T-helper 2 cell treated with Interferon-gamma antibody and Interleukin-4, amounts not matched to agents 5 μg/mL and 100 μg/mL, for 36 hours (primary cell): ENCODE measurements around the gene IDNK.

Experiments
- DNase-seq: peaks from one replicate; pipeline ENCODE4 v3.0.0; 2021; ENCODE audit warnings: low spot score
- H3K27ac Mint-ChIP-seq: one replicate; pipeline ENCODE4 v1.8.0; 2021; ENCODE audit warnings: mild to moderate bottlenecking, mixed read lengths
- H3K27me3 Mint-ChIP-seq: one replicate; pipeline ENCODE4 v1.8.0; 2021; ENCODE audit warnings: low read depth, mixed read lengths
- H3K36me3 Mint-ChIP-seq: one replicate; pipeline ENCODE4 v1.8.0; 2021; ENCODE audit warnings: low read depth, mixed read lengths
- H3K4me1 Mint-ChIP-seq: one replicate; pipeline ENCODE4 v1.8.0; 2021; ENCODE audit warnings: low read depth, mixed read lengths
- H3K4me3 Mint-ChIP-seq: one replicate; pipeline ENCODE4 v1.8.0; 2022; ENCODE audit warnings: mild to moderate bottlenecking, moderate library complexity, mixed read lengths
- H3K9me3 Mint-ChIP-seq: one replicate; pipeline ENCODE4 v1.8.0; 2021; ENCODE audit warnings: mixed read lengths

IDNK gene

DNA sequence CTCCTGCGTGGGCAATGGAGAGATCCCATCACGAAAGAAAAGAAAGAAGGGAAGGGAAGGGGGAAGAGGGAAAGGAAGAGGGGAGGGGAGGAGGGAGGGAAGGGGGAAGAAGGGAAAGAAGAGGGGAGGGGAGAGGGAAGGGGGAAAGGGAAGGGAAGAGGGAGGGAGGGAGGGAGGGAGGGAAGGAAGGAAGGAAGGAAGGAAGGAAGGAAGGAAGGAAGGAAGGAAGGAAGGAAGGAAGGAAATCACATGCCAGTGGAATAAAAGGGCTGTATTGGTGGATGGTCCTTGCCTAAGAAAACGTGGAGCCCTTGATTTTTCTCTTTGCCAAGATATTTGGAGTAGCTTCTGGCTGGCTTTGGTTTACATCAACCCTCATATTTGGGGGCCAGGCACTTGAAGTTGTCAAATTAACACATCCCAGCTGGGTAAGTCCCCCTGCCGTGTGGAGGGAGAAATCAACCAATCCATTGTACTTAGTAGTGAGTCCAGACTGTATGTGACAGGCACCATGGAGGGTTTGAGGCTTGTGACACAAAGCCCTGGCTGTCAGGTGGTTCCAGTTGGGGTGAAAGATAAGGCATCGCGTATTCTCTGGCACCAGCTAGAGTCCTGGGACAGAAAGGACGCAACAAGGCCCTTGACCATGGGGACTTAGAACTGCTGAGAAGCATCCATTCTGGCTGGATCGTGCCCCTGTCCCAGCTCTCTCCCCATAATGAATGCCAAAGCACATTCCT is 23.7 kb downstream of the IDNK start:
- Mint-ChIP-seq H3K4me3 (no peak overlapping the region), H3K27ac (no peak overlapping the region), H3K9me3 (no peaks in the 10 kb centered on the region), H3K27me3 (no peaks in the 10 kb centered on the region), H3K36me3 (peaks cover 8% of the 10 kb centered on the region), H3K4me1 (no peaks in the 10 kb centered on the region)
- no peak for DNase-seq

DNA sequence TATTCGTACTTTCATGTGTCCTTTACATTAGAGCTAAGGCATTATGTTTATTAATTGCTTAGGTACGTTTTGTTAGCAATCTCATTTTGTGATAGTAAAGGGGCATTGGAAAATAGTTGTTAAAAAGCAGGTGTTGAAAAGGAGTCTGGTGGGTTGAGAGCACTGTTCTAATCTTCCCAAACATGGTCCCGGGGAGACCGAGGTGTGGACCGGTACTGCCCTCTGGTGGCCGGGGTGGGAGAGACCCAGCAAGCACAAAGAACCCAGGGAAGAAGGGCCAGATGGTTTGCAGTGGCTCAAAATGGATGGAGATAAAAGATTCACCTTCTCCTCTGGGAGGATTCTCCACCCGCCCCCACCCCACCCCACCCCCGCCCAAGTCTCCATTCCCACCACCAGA is 26.1 kb downstream of the IDNK start:
- DNase-seq, result peak; percentile 44
- H3K27me3 Mint-ChIP-seq, result no peaks in the 10 kb centered on the region
- no peak overlapping the region for H3K27ac Mint-ChIP-seq
- no peaks in the 10 kb centered on the region for H3K9me3 Mint-ChIP-seq
- no peaks in the 10 kb centered on the region for H3K4me1 Mint-ChIP-seq
- no peak overlapping the region for H3K4me3 Mint-ChIP-seq
- peaks cover 26% of the 10 kb centered on the region for H3K36me3 Mint-ChIP-seq

DNA sequence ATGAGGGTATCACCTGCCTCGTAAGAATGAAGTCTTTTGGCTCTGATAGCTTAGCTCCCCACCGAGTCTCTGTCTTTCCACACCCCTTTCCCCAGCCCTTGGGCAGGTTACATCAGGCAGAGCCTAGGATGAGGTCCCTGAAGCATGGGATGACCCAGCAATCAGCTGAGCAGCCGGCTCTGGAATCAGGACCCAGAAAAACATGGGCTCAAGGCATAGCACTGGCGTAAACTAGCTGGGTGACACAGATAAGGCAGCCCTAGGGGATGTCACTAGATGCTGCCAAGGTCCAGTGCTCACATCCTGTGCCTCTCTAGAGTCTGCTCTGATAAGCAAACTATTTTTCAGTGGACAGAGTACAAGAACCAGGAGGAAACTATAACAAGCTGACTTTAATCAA is 26.6 kb downstream of the IDNK start:
- H3K9me3 Mint-ChIP-seq, result no peaks in the 10 kb centered on the region
- H3K27me3 Mint-ChIP-seq, result no peaks in the 10 kb centered on the region
- no peaks in the 10 kb centered on the region for H3K4me1 Mint-ChIP-seq
- H3K36me3 Mint-ChIP-seq, result peaks cover 31% of the 10 kb centered on the region
- H3K4me3 Mint-ChIP-seq, result no peak overlapping the region
- H3K27ac Mint-ChIP-seq, result no peak overlapping the region
- no peak for DNase-seq

DNA sequence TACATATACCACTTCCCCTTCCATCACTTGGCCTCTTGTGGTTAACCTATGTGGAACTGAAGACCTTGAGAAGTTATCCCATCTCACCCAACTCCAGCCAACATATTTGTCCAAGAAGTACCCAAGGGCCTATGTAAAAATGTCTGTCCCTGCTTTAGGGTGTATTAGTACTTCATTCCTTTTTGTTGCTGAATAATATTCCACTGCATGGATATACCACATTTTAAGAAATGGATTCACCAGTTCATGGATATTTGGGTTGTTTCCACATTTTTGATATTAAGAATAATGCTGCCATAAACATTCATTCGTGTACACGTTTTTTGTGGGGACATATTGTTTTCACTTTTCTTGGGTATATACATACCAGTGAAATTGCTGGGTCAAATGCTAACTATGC is 28.6 kb downstream of the IDNK start:
- no peak overlapping the region for H3K27ac Mint-ChIP-seq
- no peaks in the 10 kb centered on the region for H3K27me3 Mint-ChIP-seq
- peaks cover 39% of the 10 kb centered on the region for H3K36me3 Mint-ChIP-seq
- no peaks in the 10 kb centered on the region for H3K9me3 Mint-ChIP-seq
- no peaks in the 10 kb centered on the region for H3K4me1 Mint-ChIP-seq
- H3K4me3 Mint-ChIP-seq, result no peak overlapping the region
- no peak for DNase-seq

DNA sequence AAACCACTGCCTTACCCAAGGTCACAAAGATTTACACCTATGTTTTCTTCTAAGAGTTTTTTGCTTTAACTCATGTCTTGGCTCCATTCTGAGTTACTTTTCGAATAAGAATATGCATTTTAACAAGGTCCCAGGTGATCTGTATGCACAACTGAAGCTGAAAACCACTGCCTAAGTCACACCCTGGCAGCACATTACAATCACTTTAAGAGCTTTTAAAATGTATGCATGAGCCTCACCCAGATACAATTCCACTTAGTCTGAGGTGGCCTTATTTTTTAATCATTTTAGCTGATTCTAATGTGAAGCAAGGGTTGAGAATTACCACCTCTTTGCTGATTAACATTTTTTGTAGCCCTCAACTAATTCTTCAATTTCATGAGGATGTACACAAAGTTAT is 29.5 kb downstream of the IDNK start:
- Mint-ChIP-seq H3K27ac (no peak overlapping the region), H3K4me3 (no peak overlapping the region), H3K36me3 (peaks cover 39% of the 10 kb centered on the region), H3K4me1 (no peaks in the 10 kb centered on the region), H3K27me3 (no peaks in the 10 kb centered on the region), H3K9me3 (no peaks in the 10 kb centered on the region)
- DNase-seq, result no peak

DNA sequence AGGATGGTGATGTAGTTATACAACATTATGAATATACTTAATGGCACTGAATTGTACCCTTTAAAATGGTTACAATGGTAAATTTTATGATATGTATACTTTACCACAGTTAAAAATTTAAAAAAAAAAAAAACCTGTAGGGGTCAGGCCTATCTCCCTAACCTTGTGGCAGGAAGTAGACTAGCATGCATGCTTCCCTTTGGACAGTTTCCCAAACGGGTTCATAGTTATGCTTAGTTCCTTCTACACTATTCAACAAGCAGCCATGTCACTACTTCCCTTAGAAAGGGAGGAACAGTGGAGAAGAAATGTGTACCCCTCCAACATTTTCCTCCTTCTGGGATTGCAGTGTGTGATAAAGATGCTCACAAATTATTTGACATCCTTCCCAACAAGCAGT is 32.5 kb downstream of the IDNK start:
- H3K27me3 Mint-ChIP-seq, result no peaks in the 10 kb centered on the region
- H3K4me3 Mint-ChIP-seq, result no peak overlapping the region
- no peak for DNase-seq
- peaks cover 49% of the 10 kb centered on the region for H3K36me3 Mint-ChIP-seq
- H3K9me3 Mint-ChIP-seq, result no peaks in the 10 kb centered on the region
- H3K27ac Mint-ChIP-seq, result no peak overlapping the region
- no peaks in the 10 kb centered on the region for H3K4me1 Mint-ChIP-seq

DNA sequence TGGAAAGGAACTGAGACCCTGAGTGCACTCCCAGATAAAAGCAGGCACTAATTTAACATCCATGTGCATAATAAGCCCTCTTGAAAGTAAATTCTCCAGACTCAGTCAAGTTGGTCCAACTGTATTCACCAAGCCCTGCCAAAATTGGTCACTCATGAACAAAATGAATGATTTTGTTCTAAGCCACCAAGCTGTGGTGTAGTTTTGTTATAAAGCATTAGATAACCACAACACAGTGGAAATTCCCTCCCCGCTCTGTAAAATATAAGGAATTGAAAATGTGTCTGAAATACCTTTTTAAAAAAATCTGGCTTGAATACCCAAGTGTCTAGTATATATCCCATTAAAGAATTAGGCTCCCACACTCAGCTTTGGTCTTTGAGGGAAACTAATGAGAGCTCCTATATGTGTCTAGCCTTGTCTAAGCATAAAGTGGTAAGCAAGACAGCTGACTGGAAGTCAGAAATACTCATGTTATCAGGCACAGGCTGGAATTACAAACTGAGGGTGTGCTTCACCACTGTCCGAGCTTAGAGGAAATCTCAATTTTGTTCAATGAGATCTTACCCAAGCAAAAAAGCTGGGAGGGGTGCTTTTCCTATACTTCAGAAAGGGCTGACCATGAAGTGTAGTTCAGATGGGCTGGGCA is 33.2 kb downstream of the IDNK start:
- H3K27ac Mint-ChIP-seq, result no peak overlapping the region

DNA sequence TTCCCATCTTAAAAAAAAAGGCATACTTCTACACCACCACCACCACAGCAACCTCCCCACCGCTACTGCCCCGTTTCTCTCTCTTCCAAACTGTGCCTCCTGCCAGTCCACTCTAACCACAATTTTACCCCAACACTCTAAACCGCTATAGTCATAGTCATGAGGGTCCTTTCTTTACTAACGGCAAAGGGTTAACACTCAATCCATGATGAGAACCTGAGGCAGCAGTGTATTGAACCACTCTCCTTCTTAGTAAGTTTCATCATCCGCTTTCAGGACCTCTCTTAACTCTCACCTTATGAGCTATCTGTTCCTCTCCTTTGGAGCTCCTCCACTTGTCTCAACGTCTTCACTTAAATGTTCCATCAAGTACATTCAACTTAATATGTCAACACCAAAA is 34.0 kb downstream of the IDNK start:
- DNase-seq, result no peak
- Mint-ChIP-seq H3K36me3 (peaks cover 46% of the 10 kb centered on the region), H3K27ac (no peak overlapping the region)

More for the DNA sequence above, 33.2 kb downstream of the IDNK start:
- Mint-ChIP-seq H3K27me3 (no peaks in the 10 kb centered on the region), H3K36me3 (peaks cover 49% of the 10 kb centered on the region), H3K4me3 (no peak overlapping the region), H3K4me1 (no peaks in the 10 kb centered on the region), H3K9me3 (no peaks in the 10 kb centered on the region)
- no peak for DNase-seq

DNA sequence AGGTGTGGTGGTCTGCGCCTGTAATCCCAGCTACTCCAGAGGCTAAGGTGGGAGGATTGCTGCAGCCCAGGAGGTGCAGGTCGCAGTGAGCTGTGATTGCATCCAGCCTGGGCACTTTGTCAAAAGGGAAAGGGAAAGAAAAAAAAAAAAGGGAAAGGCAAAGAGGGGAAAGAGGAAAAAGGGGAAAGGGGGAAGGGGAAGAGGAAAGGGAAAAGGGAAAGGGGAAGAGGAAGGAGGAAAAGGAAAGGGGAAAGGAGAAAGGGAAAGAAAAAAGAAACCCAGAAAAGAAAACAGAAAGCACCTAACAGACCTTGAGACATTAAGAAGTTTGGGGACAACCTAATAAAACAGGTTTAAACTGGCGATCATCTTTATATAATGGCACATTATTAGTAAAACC is 40.0 kb downstream of the IDNK start:
- Mint-ChIP-seq H3K4me3 (no peak overlapping the region), H3K27ac (peak overlapping the region; percentile 26), H3K27me3 (no peaks in the 10 kb centered on the region), H3K9me3 (no peaks in the 10 kb centered on the region), H3K36me3 (peaks cover 51% of the 10 kb centered on the region), H3K4me1 (peaks cover 1% of the 10 kb centered on the region)
- DNase-seq, result no peak

More for the DNA sequence above, 34.0 kb downstream of the IDNK start:
- no peaks in the 10 kb centered on the region for H3K4me1 Mint-ChIP-seq
- H3K9me3 Mint-ChIP-seq, result no peaks in the 10 kb centered on the region
- H3K27me3 Mint-ChIP-seq, result no peaks in the 10 kb centered on the region
- no peak overlapping the region for H3K4me3 Mint-ChIP-seq

DNA sequence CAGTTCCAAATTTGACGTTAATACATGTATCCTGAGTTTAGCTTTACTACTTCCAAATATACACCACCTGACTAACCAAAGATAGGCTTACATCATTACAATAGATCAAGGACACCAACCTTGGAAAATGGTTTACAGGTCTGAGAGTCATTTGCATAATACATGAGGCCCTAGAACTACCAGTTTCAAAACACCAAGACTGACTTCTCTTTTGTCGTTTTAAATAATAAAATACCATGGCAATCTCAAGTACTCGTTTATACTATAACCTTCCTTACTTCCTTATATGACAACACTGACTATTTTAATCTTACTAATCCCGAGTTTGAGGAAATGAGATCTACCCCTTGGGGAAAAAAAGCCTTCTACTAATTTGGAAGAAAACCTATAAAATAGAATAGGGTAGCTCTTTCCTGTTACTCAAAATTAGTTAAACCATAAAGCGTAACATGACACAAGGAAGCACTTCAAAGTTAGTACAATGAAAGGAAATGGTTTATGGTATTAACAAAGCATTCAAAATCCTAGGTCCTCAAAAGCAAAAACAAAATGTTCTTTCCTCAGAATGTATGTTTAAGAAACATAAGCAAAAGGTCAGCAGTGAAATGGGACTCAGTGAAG is 42.7 kb downstream of the IDNK start:
- DNase-seq, result no peak
- H3K36me3 Mint-ChIP-seq, result peaks cover 54% of the 10 kb centered on the region
- no peak overlapping the region for H3K27ac Mint-ChIP-seq
- H3K27me3 Mint-ChIP-seq, result no peaks in the 10 kb centered on the region
- H3K4me3 Mint-ChIP-seq, result no peak overlapping the region
- peaks cover 1% of the 10 kb centered on the region for H3K4me1 Mint-ChIP-seq
- H3K9me3 Mint-ChIP-seq, result no peaks in the 10 kb centered on the region

DNA sequence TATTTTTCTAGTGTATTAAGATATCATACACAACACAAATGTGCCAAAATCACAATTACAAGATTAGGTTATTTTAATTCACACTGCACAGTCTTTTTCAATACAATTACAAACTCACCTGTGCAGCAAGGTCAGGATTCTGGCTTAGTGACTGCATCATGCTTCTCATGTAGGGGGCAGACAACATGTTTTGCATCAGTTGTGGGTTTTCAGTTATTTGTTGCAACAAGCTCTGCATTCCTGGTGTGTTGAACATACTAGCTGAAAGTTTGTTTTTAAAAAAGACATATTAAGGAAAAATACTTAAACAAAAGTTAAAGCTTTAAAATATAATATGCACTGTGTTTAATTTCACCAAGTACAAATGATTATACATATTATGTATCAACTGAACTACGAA is 46.1 kb downstream of the IDNK start:
- DNase-seq, result no peak
- H3K36me3 Mint-ChIP-seq, result peaks cover 58% of the 10 kb centered on the region
- H3K27me3 Mint-ChIP-seq, result no peaks in the 10 kb centered on the region
- H3K9me3 Mint-ChIP-seq, result no peaks in the 10 kb centered on the region
- no peak overlapping the region for H3K27ac Mint-ChIP-seq
- peaks cover 1% of the 10 kb centered on the region for H3K4me1 Mint-ChIP-seq
- H3K4me3 Mint-ChIP-seq, result no peak overlapping the region

DNA sequence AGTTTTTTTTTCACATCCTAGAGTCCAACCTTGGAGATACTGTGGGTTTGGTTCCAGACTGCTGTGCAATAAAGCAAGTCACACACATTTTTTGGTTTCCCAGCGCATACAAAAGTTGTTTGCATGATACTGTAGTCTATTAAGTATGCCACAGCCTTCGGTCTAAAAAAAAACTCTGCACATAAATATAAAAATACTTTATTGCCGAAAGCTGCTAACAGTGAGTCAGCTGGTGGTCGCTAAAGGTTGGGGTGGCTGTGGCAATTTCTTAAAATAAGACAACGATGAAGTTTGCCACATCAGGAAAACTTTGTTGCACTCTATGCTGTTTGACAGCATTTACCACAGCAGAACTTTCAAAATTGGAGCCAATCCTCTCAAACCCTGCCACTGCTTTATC is 47.4 kb downstream of the IDNK start:
- H3K27ac Mint-ChIP-seq, result no peak overlapping the region
- no peak for DNase-seq
- no peaks in the 10 kb centered on the region for H3K9me3 Mint-ChIP-seq
- H3K36me3 Mint-ChIP-seq, result peaks cover 60% of the 10 kb centered on the region
- no peak overlapping the region for H3K4me3 Mint-ChIP-seq
- H3K27me3 Mint-ChIP-seq, result no peaks in the 10 kb centered on the region
- peaks cover 1% of the 10 kb centered on the region for H3K4me1 Mint-ChIP-seq

DNA sequence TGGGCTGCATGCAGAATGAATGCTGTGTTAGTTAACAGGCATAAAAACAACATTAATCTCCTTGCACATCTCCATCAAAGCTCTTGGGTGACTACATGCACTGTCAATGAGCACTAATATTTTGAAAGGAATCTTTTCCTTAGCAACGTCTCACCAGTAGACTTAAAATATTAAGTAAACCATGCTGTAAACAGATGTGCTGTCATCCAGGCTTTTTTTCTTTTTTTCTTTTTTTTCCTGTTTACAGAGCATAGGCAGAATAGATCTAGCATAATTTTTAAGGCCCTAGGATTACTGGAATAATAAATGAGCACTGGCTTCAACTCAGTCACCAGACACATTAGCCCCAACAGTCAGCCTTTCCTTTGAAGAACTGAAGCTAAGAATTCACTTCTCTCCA is 48.5 kb downstream of the IDNK start:
- Mint-ChIP-seq H3K27me3 (no peaks in the 10 kb centered on the region), H3K36me3 (peaks cover 55% of the 10 kb centered on the region)

DNA sequence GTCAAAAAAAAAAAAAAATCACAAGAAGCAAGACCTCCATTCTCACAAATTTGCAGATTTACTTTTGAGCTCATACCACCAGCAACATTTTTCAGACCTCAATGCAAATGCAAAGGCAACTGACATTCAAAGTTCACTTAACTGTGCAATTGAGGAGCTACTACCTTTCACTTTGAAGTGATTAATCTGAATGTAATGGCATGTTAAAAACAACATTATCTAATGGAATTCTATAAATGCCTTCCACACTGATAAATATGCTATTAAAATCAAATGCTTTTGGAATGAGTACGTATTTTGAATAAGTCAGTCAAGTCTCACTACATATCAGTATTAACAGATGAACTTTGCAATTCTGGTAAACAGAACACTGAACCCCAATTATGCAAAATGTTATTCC is 52.5 kb downstream of the IDNK start:
- Mint-ChIP-seq H3K27ac (no peak overlapping the region), H3K36me3 (peaks cover 63% of the 10 kb centered on the region)
- DNase-seq, result no peak

More for the DNA sequence above, 48.5 kb downstream of the IDNK start:
- Mint-ChIP-seq H3K9me3 (no peaks in the 10 kb centered on the region), H3K4me1 (peaks cover 2% of the 10 kb centered on the region), H3K27ac (no peak overlapping the region), H3K4me3 (no peak overlapping the region)
- DNase-seq, result no peak

More for the DNA sequence above, 52.5 kb downstream of the IDNK start:
- no peaks in the 10 kb centered on the region for H3K27me3 Mint-ChIP-seq
- H3K9me3 Mint-ChIP-seq, result no peaks in the 10 kb centered on the region
- H3K4me1 Mint-ChIP-seq, result peaks cover 8% of the 10 kb centered on the region
- no peak overlapping the region for H3K4me3 Mint-ChIP-seq
